HUDEP-2 (cell line): ENCODE results near the gene MUCL3.
A peak's percentile ranks its signal among the peaks of the same experiment; 100 is the strongest.
"Not testable (repeated sequence)": the region's sequence is repeated elsewhere in the genome, so short reads cannot be mapped to it uniquely, and the experiment has no call there.

Source experiments
- DNase-seq, 76 experiments: peaks; one replicate each; lab custom pipeline; 2025; ENCODE audit not compliant: unreplicated experiment in 76 of 76; lab: John Stamatoyannopoulos, UW

Gene MUCL3, protein sequence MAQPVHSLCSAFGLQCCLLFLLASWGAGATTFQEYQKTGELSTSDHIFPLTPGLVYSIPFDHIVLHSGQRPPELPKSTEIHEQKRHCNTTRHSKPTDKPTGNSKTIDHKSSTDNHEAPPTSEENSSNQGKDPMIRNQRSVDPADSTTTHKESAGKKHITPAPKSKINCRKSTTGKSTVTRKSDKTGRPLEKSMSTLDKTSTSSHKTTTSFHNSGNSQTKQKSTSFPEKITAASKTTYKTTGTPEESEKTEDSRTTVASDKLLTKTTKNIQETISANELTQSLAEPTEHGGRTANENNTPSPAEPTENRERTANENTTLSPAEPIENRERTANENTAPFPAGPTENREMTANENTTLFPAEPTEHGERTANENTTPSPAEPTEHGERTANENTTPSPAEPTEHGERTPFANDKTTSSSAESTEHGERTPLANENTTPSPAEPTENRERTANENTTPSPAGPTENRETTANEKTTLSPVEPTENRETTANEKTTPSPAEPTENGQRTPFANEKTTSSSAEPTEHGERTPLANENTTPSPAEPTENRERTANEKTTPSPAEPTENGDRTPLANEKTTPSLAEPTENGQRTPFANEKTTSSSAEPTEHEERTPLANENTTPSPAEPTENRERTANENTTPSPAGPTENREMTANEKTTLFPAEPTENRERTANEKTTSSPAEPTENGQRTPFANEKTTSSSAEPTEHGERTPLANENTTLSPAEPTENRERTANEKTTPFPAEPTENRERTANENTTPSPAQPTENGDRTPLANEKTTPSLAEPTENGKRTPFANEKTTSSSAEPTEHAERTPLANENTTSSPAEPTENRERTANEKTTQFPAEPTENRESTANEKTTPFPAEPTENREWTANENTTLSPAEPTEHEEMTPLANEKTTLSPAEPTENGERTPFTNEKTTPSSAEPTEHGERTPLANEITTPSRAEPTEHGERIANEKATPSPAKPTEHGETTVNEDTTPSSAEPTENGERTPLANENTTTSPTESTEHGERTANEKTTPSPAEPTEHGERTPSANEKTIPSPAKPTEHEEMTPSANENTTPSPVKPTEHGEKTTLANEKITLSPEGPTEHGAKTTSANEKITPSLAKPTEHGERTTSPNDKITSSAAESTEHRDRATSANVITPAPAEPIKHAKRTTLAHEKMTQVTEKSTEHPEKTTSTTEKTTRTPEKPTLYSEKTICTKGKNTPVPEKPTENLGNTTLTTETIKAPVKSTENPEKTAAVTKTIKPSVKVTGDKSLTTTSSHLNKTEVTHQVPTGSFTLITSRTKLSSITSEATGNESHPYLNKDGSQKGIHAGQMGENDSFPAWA (N-terminal part only)

DNA sequence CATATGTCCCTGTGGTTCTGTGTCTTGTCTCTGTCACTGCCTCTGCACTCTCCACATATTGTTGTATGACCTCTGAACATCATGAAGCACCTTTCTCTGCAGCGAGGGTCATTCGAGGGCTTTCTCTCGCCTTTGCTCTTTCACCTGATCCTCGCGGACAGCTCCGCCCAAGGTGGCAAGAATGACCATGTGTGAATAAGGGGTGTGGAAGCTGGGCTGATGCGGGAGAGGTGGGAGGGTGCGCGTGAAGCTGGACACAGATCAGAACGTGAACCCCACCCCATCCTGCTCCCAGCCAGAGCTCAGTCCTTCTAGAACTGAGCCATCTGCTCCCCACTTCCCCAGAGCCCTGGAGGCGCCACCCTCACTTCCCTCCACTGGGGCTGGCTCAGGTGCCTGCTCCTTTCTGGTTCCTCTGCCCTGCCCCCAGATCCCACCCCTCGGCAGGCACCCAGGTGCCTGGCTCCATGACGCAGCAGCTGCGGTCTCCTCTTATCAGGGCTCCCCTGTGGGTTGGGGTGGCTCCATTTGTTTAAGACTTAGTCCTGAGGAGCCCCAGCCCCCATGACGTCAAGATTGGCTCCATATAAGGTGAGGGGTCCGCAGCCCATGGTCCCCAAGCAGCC, at the start of gene MUCL3:
MUCL3 (plus strand) TSS at position 613 of the 626 bp plus-strand sequence. CDS start 27 bp downstream, outside the sequence.
- DNase-seq = no peak

DNA sequence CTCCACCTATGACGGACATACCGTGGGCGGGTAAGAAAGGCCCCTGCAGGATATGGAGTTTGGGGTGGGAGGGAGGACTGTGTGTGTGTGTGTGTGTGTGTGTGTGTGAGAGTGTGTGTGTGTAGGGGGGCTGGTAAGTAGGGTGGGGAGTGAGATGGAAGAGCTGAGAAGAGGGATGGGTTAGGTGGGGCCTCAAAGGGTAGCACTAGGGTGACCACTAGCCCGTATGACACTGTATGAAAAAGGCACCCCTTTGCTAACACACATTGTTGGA, 49.4 kb upstream of the MUCL3 start:
- no peak for DNase-seq

DNA sequence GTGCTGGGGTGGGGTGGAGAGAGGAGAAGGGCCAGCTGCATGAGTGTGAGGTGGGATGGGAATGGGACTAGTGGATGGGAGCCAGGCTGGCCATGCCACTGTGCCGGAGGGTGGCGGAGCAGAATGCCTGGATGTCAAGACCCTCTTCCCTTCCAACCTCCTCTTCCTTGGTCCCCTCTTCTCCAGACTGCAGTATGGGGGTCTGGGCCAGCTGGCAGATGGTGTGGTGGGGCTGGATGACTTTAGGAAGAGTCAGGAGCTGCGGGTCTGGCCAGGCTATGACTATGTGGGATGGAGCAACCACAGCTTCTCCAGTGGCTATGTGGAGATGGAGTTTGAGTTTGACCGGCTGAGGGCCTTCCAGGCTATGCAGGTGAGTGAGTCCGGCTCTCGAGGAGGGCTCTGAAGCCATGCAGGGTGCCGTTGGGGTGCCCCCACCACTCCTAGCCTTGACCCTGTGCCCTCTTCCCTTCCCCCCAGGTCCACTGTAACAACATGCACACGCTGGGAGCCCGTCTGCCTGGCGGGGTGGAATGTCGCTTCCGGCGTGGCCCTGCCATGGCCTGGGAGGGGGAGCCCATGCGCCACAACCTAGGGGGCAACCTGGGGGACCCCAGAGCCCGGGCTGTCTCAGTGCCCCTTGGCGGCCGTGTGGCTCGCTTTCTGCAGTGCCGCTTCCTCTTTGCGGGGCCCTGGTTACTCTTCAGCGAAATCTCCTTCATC, 48.8 kb upstream of the MUCL3 start:
- no peak for DNase-seq

DNA sequence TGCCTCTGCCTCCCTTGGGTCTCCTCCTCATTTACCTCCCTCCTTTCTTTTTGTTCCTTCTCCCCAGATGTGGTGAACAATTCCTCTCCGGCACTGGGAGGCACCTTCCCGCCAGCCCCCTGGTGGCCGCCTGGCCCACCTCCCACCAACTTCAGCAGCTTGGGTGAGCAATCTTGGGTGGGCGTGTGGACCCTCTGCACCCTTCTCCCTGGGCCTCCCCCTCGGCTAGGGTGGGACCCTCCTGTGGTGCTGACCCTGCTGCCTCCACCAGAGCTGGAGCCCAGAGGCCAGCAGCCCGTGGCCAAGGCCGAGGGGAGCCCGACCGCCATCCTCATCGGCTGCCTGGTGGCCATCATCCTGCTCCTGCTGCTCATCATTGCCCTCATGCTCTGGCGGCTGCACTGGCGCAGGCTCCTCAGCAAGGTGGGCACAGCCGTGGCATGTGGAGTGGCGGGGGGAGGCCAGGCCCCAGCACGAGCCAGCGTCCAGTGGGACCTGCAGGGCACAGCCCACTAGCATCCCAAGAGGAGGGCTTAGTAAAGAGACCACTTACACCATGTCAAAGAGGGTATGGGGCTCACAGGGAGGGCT, 47.7 kb upstream of the MUCL3 start:
- no peak for DNase-seq

DNA sequence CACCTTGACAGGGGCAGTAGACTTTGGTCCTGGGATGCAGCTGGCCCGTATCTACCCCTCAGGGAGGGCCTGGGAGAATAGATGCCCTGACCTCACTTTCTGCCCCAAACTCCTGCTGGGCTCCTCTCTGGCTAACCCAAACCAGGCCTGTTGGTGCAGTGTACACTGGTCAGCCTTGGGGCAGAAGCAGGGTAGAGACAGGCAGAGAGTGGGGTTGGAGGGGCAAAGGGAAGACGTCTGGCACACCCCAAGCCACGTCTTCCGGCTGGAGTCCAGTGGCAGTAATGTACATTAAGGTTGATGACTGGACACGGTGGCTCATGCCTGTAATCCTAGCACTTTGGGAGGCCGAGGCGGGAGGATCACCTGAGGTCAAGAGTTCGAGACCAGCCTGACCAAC, 47.1 kb upstream of the MUCL3 start:
- DNase-seq = no peak

DNA sequence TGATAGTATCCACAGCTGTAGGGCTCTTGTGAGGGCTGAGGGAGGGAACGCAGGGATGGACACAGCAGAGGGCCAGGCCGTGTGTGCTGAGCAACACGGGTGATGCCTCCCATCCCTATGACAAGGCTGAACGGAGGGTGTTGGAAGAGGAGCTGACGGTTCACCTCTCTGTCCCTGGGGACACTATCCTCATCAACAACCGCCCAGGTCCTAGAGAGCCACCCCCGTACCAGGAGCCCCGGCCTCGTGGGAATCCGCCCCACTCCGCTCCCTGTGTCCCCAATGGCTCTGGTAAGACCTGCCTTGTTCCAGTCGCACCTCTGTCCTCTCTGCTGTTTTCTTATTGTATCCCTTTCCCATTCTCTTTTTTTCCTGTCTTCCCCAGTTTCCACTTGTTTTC, 46.4 kb upstream of the MUCL3 start:
- no peak for DNase-seq

DNA sequence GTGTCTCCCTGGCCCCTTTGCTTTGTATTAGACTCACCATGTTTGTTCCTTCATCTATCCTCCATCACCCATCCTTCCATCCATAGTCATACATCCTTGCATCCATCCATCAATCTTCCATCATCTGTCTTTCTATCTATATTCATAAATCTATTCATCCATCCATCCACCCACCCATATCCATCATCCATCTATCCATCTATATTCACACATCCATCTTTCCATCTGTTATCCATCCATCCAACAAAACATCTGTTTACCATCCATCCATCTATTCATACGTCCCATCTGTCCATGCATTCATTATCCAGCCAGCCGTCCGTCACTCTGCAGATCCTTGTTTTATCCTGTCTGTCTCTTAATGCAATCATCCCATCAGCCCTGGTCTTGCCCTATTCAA, 45.8 kb upstream of the MUCL3 start:
- DNase-seq = no peak

DNA sequence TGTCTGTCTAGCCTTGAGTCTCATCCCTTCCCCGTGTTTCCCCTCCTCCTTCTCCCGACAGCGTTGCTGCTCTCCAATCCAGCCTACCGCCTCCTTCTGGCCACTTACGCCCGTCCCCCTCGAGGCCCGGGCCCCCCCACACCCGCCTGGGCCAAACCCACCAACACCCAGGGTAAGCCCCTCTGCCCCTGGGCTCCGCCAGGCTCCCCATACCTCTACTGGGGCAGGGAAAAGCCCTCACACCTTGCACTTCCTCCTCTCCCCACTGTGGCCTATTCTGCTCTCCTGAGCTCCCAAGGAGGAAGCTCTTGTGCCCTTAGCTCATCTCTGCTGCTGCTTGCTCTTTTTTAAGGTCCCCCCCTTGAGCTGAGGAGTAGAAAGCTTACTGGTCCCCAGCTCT, 45.4 kb upstream of the MUCL3 start:
- no peak for DNase-seq

DNA sequence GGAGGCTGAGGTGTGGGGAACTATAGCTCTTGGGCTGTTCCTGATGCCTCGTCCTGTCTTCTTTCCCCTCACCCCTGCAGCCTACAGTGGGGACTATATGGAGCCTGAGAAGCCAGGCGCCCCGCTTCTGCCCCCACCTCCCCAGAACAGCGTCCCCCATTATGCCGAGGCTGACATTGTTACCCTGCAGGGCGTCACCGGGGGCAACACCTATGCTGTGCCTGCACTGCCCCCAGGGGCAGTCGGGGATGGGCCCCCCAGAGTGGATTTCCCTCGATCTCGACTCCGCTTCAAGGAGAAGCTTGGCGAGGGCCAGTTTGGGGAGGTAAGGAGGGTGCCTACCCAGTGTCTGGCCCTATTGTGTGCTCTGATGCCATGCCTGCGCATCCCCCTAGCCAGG, 44.2 kb upstream of the MUCL3 start:
- no peak for DNase-seq

DNA sequence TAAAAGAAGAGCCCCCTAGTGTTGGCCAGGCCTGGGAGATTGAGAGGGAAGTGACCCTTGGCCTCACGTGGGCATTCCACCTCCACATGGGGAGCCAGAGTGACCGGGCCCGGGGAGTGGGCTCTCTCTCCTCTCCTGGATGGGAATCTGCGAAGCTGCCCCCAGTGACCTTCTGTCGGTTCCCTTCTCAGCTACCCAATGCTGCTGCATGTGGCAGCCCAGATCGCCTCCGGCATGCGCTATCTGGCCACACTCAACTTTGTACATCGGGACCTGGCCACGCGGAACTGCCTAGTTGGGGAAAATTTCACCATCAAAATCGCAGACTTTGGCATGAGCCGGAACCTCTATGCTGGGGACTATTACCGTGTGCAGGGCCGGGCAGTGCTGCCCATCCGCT, 42.9 kb upstream of the MUCL3 start:
- no peak for DNase-seq

DNA sequence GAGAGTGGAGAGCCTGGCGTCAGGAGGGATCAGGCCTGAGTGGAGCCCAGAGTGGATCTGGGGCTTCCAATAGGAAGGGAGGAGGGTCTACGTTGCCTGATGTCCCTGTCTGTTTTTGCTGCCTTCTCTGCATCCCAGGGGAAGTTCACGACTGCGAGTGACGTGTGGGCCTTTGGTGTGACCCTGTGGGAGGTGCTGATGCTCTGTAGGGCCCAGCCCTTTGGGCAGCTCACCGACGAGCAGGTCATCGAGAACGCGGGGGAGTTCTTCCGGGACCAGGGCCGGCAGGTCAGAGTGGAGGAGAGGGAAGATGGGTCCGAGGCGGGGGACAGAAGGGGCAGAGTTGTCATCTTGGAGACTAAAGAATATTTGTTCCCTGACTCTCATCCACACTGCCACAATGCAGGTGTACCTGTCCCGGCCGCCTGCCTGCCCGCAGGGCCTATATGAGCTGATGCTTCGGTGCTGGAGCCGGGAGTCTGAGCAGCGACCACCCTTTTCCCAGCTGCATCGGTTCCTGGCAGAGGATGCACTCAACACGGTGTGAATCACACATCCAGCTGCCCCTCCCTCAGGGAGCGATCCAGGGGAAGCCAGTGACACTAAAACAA, 41.9 kb upstream of the MUCL3 start:
- no peak for DNase-seq

DNA sequence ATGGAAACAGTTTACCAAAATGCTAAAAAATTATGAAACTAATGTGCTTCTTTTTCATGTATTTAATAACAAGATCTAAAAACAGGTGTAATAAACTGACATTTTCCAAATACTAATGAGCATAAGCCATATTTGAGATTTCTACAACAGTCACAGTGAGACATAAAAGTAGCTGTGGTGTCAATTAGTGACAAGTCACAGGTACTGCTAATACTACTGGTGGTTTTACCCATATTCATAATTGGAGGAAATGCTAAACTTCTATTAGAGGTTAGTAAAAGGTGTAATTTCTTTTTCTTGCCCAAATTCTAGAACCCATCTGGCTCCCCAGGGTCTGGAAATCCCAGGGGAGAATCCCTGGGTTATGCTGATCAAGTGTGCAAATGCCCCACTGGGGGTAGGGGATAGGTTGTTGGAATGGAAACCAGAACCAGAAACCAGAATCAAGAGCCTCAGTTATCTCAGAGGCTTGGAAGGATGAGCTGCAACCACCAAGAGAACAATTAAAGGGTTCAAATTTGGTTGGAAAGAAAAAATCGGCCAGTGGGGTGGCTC, 39.8 kb upstream of the MUCL3 start:
- DNase-seq = no peak

DNA sequence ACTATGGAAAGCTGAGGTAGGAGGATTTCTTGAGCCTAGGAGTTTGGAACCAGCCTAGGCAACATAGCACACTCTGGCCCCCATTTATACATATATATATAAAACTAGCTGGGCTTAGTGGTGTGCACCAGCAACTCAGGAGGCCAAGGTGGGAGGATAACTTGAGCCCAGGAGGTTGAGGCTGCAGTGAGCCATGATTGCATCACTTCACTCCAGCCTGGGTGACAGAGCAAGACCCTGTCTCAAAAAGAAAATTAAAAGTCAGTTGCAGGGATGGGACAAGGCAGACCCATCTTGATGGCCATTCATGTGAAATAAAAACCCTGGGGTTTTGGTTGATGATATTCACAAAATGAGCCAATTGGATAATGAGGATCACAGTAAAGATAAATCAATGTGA, 39.3 kb upstream of the MUCL3 start:
- DNase-seq = no peak

DNA sequence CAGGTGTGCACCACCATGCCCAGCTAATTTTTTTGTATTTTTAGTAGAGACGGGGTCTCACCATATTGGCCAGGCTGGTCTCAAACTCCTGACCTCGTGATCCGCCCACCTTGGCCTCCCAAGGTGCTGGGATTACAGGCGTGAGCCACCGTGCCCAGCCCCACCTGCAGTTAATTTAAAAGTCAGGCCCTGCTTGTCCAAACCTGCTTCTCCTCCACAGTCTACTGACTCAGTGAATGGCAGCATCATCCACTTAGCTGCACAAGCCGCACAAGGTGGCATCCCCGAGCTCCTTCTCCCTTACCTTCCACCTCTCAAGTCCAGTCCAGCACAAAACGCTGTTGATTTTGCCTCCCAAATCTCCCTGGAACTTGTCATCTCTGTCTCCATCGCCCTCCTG, 38.6 kb upstream of the MUCL3 start:
- DNase-seq = not testable (repeated sequence)

DNA sequence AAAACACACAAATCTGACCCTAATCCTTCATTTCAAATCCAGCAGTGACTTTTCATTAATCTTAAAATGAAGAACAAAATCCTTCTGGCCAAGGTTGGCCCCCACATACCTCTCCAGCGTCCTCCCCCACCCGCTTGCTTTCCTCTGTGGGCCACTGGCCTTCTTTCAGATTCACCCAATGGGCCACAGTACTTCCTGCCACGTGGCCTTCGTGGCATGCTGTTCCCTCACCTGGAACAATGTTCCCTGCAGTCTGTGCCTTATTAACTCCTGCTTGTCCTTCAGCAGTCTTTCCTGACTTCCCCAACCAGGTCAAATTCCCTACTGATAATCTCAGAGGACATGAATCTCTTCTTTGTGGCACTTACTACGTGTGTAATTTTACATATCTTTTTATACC, 38.1 kb upstream of the MUCL3 start:
- DNase-seq = no peak

DNA sequence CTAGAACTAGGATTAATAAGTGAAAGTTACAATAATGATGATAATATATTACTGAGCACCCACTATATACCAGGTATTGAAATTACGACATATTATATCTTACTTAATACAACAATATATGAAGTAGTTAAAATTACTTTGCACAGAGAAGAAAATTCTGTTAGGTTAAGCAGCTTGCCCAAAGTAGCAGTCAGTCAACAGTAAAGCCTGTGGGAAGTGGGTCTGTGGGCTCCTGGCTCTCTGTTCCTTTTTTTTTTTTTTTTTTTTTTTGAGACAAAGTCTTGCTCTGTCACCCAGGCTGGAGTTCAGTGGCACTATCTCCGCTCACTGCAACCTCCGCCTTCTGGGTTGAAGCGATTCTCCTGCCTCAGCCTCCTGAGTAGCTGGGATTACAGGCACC, 37.5 kb upstream of the MUCL3 start:
- DNase-seq = no peak

DNA sequence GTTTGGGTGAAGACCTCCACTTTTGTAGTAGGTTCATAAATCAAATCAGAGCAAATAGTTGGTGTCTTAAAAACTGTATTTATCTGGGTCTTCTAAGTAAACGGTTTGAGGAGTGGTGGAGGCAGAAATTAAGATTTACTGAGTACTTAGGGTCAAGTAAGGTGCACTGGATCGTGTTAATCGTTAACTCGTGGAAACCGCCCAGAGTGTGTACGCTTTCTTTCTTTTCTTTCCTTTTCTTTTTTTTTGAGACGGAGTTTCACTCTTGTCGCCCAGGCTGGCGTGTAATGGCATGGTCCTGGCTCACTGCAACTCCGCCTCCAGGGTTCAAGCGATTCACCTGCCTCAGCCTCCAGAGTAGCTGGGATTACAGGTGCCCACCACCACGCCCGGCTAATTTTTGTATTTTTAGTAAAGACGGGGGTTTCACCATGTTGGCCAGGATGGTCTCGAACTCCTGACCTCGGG, 33.4 kb upstream of the MUCL3 start:
- not testable (repeated sequence) for DNase-seq

DNA sequence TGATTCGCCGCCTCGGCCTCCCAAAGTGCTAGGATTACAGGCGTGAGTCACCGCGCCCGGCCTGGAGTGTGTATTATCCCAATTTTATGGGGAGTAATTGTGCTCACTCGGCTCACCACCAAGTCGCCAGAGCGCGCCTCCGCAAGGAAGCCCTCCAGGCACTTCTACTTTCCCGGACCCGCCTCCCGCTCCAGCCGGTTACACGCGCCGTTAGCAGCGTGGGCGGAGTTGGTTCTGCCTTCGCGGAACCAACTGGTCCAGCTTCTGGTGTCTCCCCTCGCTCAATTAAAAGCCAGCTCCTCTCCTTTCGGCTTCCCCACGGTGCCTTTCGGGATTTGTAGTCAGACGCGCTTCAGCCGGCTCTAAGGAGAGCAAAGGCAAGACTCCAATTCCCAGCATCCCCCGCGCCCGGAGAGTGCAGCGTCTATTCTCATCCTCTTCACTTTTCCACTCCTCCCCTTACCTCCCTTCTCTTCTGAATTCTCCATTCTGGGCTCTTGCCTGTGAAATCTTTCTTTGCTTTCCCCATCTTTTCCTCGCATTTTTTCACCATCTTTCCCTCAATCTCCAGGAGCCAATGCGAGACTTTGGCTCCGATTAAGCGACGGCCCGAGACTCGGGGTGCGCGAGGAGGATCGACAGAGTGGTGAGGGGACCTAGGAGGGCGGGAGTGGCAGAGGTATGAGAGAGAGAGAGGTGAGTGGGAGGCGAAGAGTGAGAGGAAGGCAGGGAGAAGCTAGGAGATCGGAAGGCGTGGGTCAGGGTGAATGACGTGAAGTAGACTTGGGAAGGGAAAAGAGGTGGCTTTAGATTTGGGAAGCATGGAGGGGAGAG, 32.8 kb upstream of the MUCL3 start, which contains the start of gene GTF2H4:
GTF2H4 (plus strand) TSS at position 450 of the 834 bp plus-strand sequence.
- DNase-seq = peak in 75 of 76 experiments; percentile 78 to 100 (median 99)
